Mesothelial cell of epicardium (in vitro differentiated cells): ENCODE data around the gene PKNOX2. TPM values are rescaled to one million over a fixed set of nuclear protein-coding genes. Genes with fewer than 3 reads are reported as not detected.
A peak's percentile ranks its signal among the peaks of the same experiment; 100 is the strongest.

Source experiments
- DNase-seq, 2 experiments: peaks; one replicate each; pipeline ENCODE4 v3.0.0; 2021; ENCODE audit warnings: low spot score in 2 of 2; ENCODE audit not compliant: unreplicated experiment in 2 of 2
- H3K27ac Mint-ChIP-seq: 2 replicates; pipeline ENCODE4 v1.8.0; 2021; ENCODE audit warnings: mixed read lengths
- H3K27me3 Mint-ChIP-seq: 2 replicates; pipeline ENCODE4 v1.8.0; 2021; ENCODE audit warnings: low read depth, mixed read lengths
- H3K36me3 Mint-ChIP-seq: 2 replicates; pipeline ENCODE4 v1.8.0; 2021; ENCODE audit warnings: mixed read lengths
- H3K4me1 Mint-ChIP-seq: 2 replicates; pipeline ENCODE4 v1.8.0; 2021; ENCODE audit warnings: mixed read lengths
- H3K4me3 Mint-ChIP-seq: 2 replicates; pipeline ENCODE4 v1.8.0; 2021; ENCODE audit warnings: mild to moderate bottlenecking, moderate library complexity, mixed read lengths
- H3K9me3 Mint-ChIP-seq: 2 replicates; pipeline ENCODE4 v1.8.0; 2021; ENCODE audit warnings: mixed read lengths
- CTCF ChIP-seq: fragments of 200-600 bp; sonication (generic); IDR thresholded peaks from one replicate; pipeline ENCODE4 v1.5.0; 2021; ENCODE audit warnings: antibody characterized with exemption; ENCODE audit not compliant: unreplicated experiment
- total RNA-seq: library from RNA; stranded (reverse); gene quantifications from 3 replicates; pipeline ENCODE4 v1.2.1, GENCODE V29; 2021

The PKNOX2 gene
- total RNA-seq, 1 donor from 2014 or later, result 22.2 TPM

GRCh38 chr11:125304136-125304535 lies 139.6 kb downstream of the PKNOX2 start:
- H3K27ac Mint-ChIP-seq, result peak overlapping the region; percentile 87
- no peak for TF ChIP-seq CTCF
- peaks cover 67% of the 10 kb centered on the region for H3K4me1 Mint-ChIP-seq
- no peaks in the 10 kb centered on the region for H3K9me3 Mint-ChIP-seq
- H3K36me3 Mint-ChIP-seq, result no peaks in the 10 kb centered on the region
- no peak overlapping the region for H3K4me3 Mint-ChIP-seq
- no peaks in the 10 kb centered on the region for H3K27me3 Mint-ChIP-seq
- no peak for DNase-seq

- Mint-ChIP-seq H3K4me3 (no peak overlapping the region), H3K36me3 (no peaks in the 10 kb centered on the region), H3K27ac (no peak overlapping the region), H3K27me3 (no peaks in the 10 kb centered on the region), H3K9me3 (no peaks in the 10 kb centered on the region), H3K4me1 (peaks cover 67% of the 10 kb centered on the region)
- TF ChIP-seq CTCF, result no peak
- no peak for DNase-seq
Observed at GRCh38 chr11:125304876-125305275, 140.3 kb downstream of the PKNOX2 start.

GRCh38 chr11:125305345-125305744 lies 140.8 kb downstream of the PKNOX2 start:
- Mint-ChIP-seq H3K36me3 (no peaks in the 10 kb centered on the region), H3K27ac (peak overlapping the region; percentile 48), H3K9me3 (no peaks in the 10 kb centered on the region), H3K27me3 (no peaks in the 10 kb centered on the region), H3K4me1 (peaks cover 66% of the 10 kb centered on the region), H3K4me3 (no peak overlapping the region)
- no peak for TF ChIP-seq CTCF
- no peak for DNase-seq

GRCh38 chr11:125306476-125306875 lies 141.9 kb downstream of the PKNOX2 start:
- Mint-ChIP-seq H3K4me3 (no peak overlapping the region), H3K27me3 (no peaks in the 10 kb centered on the region), H3K27ac (no peak overlapping the region), H3K9me3 (no peaks in the 10 kb centered on the region), H3K4me1 (peaks cover 62% of the 10 kb centered on the region), H3K36me3 (no peaks in the 10 kb centered on the region)
- TF ChIP-seq CTCF, result no peak
- no peak for DNase-seq

GRCh38 chr11:125308246-125308645 lies 143.7 kb downstream of the PKNOX2 start:
- no peaks in the 10 kb centered on the region for H3K9me3 Mint-ChIP-seq
- H3K27me3 Mint-ChIP-seq, result peaks cover 2% of the 10 kb centered on the region
- peaks cover 59% of the 10 kb centered on the region for H3K4me1 Mint-ChIP-seq

More at GRCh38 chr11:125308246-125308645, 143.7 kb downstream of the PKNOX2 start:
- no peaks in the 10 kb centered on the region for H3K36me3 Mint-ChIP-seq
- DNase-seq, result no peak
- no peak overlapping the region for H3K27ac Mint-ChIP-seq
- no peak for TF ChIP-seq CTCF
- H3K4me3 Mint-ChIP-seq, result no peak overlapping the region
